GM08714 (cell line): Measurements from ENCODE around the gene PXDN.

Experiments
- H3K4me3 ChIP-seq: fragments of 200-500 bp; sonication (Bioruptor generic); 2 replicates; pipeline ENCODE4 v1.5.1; 2014; ENCODE audit warnings: mild to moderate bottlenecking, low read length, inconsistent platforms
- ZNF274 ChIP-seq: IDR thresholded peaks from 2 replicates; pipeline ENCODE4 v1.6.1; 2012; ENCODE audit warnings: mild to moderate bottlenecking, low read depth, low read length

Gene PXDN

GRCh38 chr2:1664076-1664605, 80.2 kb downstream of the PXDN start:
- TF ChIP-seq ZNF274, result no peak

GRCh38 chr2:1663621-1664020, 80.7 kb downstream of the PXDN start:
- no peak for TF ChIP-seq ZNF274
- H3K4me3 ChIP-seq, result no peak overlapping the region

More at GRCh38 chr2:1664076-1664605, 80.2 kb downstream of the PXDN start:
- no peak overlapping the region for H3K4me3 ChIP-seq

GRCh38 chr2:1662606-1663180, 81.6 kb downstream of the PXDN start:
- no peak overlapping the region for H3K4me3 ChIP-seq
- no peak for TF ChIP-seq ZNF274

- H3K4me3 ChIP-seq, result no peak overlapping the region
- no peak for TF ChIP-seq ZNF274
These were observed 82.3 kb downstream of the PXDN start for GRCh38 chr2:1661891-1662605.

GRCh38 chr2:1660656-1661640, 83.4 kb downstream of the PXDN start:
- H3K4me3 ChIP-seq, result no peak overlapping the region
- no peak for TF ChIP-seq ZNF274

GRCh38 chr2:1659951-1660565, 84.3 kb downstream of the PXDN start:
- H3K4me3 ChIP-seq, result no peak overlapping the region
- no peak for TF ChIP-seq ZNF274

- TF ChIP-seq ZNF274, result no peak
- no peak overlapping the region for H3K4me3 ChIP-seq
These were observed 85.7 kb downstream of the PXDN start for GRCh38 chr2:1658394-1659151.

- TF ChIP-seq ZNF274, result no peak
- no peak overlapping the region for H3K4me3 ChIP-seq
These were observed 87.1 kb downstream of the PXDN start for GRCh38 chr2:1656961-1657841.

- TF ChIP-seq ZNF274, result no peak
- no peak overlapping the region for H3K4me3 ChIP-seq
These were observed 87.9 kb downstream of the PXDN start for GRCh38 chr2:1656326-1656960.

GRCh38 chr2:1655461-1655860, 88.9 kb downstream of the PXDN start:
- TF ChIP-seq ZNF274, result no peak
- H3K4me3 ChIP-seq, result no peak overlapping the region

GRCh38 chr2:1654696-1655374, 89.5 kb downstream of the PXDN start:
- no peak overlapping the region for H3K4me3 ChIP-seq
- no peak for TF ChIP-seq ZNF274
